ENCODE results near the gene SLC39A7.

Gene SLC39A7

DNA sequence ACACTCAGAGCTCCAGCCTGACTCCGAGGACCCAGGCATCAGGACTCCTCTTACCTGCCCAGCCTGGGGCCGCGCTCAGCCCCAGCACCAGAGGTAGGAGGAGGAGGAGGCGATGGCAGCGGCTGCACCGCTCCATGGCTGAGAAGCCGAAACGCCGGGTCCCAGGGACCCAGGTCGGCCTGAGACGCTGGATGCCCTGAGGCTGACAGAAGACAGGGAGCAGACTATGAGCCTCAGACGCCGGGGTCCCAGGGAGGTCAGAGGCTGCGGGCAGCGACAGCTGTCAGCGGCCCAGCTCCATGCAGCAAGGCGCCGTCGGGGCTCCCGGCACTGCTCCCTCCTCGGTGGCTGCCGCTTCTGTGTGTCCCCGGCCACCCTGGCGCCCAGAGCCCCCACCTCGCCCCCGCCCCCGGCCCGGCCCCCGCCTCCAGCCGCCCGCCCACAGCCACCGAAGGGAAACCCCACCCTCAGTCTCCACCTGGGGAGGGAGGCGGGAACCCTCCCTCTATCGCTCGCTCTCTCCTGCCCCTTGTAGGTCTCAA lies 8.5 kb upstream of the SLC39A7 start, which contains the start of gene COL11A2:
Gene COL11A2 (minus strand): TSS at position 363 of the 542 bp plus-strand sequence. CDS start 227 bp downstream, at position 136.
- DNase-seq, result no peak

DNA sequence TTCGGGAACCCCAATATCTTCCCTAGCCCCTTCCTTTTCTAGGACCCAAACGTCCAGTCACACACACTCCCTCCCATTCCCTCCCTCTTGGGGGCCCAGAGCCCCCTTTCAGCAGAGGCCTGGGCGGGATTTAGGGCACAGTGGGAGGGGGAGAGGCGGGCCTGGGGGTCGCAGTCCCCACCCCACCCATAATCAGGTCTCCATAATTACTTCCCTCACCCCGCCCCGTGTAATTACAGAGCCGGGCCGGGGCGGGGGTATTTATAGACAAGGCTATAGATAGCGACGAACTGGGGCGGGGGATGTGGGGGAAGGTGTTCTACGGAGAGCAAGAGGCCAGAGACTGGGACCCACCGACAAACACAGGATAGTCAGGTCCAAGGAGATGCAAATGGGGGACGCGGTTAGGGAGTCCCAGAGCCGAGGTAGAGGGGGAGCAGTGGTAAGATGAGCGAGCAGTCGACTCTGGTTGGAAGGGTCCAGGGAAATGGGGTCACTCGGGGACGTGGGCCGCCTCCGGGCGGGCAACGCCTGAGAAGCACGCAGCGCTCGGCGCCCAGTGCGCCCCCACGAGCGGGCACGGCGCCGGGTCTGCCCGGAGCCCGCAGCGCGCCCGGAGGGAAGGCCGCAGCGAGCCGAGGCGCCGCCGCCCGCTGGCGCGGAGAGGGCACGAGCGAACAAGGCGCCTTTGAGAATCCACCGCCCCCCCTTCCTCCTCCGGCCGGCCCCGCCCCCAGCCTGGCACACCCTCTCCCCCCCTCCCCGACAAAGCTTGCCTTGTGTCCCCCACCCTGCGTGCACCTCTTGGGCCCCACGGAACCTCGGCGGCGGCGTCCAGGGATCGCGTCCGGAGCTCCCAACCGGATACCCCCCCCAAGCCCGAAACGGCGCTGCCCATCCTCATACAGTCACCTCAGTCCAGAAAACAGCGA lies 7.7 kb upstream of the SLC39A7 start:
- peak in 1 of 2 donors; percentile 45 for DNase-seq

DNA sequence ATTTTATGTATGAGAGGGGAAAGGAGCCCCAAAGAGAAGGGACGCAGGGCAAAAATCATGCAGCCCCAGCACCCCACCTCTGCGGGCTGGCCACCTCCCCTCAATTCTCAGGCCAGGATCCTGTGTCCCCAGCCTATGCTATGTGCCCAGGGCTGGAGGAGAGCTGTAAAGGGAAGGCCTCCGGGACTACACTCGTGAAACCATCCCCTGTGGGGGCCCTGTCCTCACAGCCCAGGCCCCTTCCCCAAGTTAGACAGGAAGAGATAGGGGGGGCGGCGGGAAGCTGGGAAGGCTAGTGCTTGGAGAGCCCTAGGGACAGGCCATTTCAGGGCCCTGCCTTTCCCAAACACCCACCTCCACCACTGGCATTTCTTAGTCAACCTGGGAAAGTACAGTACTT lies 7.0 kb upstream of the SLC39A7 start:
- DNase-seq, result no peak

DNA sequence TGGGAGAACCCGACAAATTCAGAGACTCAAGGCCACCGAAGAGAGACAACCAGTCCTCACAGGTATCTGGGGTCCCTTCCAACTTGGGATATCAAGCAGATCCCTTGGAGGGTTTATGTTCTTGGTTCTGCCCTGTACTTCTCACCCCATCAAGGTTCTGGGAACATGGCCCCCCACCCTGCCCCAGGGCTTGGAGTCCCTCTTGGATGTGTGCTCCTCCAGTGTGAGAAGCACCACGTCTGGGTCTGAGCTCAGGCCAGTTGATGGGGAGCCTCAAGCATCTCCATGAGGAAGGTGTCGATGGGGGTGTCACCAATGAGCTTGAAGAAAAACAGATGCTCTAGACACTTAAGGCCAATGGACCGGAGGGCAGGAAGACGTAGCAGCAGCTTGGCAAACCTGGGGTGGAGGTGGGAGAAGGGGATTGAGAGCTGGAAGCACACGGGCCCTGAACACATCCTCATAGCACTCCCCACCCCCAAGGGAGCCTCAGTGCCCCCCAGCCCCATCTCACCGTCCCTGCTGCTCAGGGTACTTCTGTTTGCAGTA lies 6.2 kb upstream of the SLC39A7 start:
- DNase-seq, result no peak

DNA sequence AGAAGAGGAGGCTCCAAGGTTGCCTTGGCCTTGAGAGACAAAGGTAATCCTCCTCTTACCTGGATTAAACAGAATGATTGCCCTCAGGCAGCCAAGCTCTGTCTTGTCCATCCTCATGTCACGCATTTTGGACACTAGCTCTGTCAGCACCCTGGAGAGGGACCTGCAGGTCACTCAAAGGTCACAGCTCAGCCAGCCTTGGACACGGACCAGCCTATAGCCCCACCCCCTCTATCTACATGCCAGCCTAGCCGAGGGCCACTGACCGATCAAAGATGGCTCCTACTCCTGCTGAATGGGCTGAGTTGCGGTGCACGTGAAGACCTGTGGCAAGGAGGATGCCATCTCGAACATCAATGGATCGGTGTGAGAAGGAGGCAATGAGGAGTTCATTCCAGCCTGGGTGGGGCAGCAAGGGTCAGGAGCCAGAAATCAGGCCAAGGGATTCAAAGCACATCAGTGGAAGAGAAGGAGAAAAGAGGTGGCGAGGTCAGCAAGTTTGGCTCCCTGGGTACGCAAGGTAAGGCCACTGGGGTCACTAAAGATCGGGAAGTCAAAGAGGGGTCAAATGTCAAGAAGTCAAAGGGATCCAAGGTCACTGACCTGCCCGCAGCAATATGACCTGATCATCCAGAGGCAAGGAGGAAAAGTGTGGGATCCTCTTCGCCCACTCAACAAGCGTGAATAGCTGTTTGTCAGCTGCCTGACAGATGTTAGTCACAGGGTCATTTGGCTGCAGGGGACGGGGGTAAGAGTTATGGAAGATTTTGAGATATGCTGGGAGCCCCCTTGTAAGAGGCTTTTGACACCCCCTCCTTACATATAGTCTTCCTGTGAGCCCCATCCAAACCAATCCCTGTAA lies 5.1 kb upstream of the SLC39A7 start:
- no peak for DNase-seq

DNA sequence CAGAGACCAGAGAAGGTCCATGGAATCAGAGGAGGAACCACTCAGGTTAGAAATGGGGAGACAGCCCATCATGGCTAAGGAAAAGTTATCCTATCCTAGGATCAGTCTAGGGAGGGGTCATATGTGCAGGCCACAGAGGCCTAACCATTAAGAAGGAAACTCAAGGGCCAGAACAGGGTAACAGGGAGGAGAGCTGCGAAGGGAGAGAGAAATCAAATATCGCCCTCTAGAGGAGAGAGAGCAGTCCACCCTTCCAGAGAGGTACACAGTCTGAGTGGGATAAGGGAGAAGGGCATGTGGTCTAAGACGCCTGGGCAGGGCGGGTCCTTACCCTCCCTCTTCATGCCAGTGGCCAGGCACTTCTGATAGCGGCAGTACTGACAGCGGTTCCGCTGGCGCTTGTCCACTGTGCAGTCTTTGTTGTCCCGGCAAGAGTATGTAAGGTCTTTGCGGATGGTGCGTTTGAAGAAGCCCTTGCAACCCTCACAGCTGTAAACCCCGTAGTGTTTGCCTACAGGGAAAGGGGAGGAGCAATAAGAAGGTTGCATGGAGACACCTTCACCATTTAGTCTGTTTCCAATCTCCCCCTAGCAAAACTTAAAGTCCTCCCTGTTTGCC lies 3.1 kb upstream of the SLC39A7 start:
- DNase-seq, result no peak

DNA sequence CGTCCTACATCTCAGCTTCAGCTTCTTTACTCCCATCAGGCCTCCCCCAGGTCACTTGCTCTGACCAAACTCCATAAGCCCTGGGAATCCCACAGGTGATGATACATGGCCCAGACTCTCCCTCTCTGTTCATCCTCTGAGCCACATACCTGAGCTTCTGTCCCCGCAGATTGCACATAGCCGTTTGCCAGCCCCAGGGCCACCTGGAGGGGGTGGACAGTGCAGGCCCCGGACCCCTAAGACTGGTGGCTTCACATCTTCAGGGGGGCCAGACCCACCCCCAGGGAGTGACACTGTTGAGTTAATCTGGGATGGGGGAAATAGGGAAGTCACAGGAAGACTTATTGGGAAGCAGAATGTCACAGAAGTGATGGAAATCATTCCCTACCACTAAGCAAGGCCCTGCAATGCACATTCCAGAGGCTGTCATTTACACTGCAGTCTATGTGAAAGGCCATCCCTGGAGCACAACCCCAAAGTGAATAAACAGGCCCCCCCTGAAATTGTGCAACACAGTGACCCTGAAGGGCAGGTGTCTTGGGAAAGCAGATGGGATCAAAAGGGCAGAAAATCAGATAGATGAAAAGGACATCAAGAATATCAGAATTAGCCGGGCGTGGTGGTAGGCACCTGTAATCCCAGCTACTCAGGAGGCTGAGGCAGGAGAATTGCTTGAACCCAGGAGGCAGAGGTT lies 2.4 kb upstream of the SLC39A7 start:
- DNase-seq, result no peak

DNA sequence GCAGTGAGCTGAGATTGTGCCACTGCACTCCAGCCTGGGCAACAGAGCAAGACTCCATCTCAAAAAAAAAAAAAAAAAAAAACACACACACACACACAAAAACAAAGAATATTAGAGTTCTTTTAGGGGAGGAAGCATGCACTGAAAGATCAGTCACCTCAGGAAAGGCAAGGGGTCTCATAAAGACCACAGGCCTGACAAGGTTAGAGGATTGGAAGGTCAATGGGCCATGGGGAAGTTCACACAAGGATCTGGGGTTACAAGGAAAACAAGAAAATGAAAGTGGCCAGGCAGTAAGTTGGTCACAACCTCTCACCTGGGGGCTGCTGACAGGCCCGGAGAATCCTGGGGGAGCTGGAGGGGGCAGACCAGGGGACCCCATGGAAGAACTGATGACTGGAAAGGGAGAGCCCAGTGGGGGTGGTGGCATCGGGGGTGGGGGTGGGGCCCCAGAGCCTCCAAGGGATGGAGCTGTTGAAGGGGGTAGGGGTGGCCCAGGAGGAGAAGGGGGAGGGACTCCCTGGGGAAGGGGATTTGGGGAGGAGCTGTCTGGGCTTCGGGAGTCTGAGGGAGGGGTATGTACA lies 1.7 kb upstream of the SLC39A7 start:
- no peak for DNase-seq

DNA sequence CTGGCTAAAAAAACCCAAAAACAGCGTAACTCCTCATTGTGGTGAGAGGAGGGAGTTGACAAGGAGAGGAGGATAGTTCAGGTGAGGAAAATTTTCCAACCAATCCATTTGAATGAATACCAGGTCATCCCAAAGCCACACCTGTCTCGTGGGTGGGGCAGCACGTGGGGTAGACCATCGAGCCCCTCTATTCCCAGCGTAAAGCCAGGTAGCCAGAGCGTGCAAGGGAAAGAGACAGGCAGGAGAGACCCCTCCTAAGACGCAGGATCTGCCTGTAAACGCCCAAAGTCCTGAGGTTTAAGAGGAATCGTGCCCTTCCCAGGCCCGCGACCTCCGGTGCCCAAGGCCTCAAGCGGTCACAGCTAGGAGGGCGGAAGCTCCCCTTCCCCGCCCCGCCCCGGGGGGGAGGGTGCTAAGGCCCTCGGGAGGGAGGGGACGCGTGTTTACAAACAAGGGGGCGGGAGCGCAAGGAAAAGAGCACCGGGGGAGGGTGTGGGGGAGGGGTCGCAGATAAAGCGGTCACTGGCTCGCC lies 914 bp upstream of the SLC39A7 start:
- DNase-seq, result peak; percentile 77 to 82

DNA sequence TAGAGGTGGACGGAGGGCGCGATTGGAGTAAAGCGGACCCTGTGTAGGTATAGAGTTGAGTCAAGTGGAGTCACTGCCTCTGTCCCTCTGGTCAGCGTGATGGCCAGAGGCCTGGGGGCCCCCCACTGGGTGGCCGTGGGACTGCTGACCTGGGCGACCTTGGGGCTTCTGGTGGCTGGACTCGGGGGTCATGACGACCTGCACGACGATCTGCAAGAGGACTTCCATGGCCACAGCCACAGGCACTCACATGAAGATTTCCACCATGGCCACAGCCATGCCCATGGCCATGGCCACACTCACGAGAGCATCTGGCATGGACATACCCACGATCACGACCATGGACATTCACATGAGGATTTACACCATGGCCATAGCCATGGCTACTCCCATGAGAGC lies 479 bp downstream of the SLC39A7 start:
- no peak for DNase-seq

DNA sequence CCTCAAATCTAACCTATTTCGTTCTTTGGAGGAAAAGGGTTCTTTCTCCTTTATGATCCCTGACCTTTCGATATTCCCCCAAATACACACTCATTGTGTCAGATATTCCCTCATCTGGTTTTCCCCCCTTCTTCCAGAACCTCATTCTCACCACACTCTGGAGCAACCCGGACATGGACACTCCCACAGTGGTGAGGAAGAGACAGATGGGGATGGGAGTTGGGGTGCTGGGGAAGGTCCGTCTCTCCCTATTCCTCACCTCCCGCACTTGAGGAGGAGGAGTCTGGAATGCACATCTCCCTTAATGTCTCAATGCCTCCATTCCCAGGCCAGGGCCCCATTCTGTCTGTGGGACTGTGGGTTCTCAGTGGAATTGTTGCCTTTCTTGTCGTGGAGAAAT lies 1.3 kb downstream of the SLC39A7 start:
- DNase-seq, result no peak

DNA sequence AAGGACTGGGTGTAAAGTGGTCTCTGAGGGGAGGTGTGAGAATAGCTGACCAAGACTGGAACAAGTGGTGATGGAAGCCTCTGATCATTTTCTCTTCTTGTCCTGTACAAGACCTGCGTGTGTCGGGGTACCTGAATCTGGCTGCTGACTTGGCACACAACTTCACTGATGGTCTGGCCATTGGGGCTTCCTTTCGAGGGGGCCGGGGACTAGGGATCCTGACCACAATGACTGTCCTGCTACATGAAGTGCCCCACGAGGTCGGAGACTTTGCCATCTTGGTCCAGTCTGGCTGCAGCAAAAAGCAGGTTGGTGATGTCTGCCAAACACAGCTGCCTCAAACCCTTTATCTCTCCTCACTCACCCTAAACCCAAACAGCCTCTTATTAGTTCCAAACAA lies 2.1 kb downstream of the SLC39A7 start:
- no peak for DNase-seq

DNA sequence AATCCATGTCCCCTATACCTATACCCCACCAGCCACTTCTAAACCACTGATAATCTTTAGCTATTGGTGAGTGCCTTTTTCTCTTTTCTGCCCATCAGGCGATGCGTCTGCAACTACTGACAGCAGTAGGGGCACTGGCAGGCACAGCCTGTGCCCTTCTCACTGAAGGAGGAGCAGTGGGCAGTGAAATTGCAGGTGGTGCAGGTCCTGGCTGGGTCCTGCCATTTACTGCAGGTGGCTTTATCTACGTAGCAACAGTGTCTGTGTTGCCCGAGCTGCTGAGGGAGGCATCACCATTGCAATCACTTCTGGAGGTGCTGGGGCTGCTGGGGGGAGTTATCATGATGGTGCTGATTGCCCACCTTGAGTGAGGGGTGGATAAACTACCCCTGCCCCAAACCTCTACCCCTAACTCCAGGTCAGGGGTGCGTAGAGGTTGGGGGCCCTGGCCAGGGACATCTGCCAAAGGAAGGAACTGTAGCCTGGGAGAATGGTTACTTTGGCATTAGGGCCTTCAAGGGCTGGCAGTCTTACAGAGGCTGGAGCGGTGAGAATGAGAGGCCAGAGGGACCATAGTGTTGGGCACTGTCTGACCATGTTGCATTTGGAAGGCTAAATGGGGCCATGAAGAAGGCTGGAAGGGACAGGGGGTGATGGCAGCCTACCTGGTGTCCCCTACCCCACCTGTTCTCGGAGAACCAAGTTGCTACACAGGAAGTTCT lies 2.9 kb downstream of the SLC39A7 start:
- DNase-seq, result no peak

DNA sequence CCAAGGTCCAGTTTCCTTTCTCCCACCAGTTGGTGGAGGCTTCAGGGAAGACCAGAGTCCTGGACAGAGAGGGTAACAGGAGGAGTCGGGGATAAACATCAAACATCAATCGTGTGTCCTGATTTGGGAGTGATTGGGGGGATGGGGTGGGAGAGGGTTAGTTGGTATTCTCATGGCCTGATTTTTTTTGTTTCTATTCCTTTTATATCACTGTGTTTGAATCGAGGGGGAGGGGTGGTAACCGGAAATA lies 3.4 kb downstream of the SLC39A7 start:
- DNase-seq, result no peak

DNA sequence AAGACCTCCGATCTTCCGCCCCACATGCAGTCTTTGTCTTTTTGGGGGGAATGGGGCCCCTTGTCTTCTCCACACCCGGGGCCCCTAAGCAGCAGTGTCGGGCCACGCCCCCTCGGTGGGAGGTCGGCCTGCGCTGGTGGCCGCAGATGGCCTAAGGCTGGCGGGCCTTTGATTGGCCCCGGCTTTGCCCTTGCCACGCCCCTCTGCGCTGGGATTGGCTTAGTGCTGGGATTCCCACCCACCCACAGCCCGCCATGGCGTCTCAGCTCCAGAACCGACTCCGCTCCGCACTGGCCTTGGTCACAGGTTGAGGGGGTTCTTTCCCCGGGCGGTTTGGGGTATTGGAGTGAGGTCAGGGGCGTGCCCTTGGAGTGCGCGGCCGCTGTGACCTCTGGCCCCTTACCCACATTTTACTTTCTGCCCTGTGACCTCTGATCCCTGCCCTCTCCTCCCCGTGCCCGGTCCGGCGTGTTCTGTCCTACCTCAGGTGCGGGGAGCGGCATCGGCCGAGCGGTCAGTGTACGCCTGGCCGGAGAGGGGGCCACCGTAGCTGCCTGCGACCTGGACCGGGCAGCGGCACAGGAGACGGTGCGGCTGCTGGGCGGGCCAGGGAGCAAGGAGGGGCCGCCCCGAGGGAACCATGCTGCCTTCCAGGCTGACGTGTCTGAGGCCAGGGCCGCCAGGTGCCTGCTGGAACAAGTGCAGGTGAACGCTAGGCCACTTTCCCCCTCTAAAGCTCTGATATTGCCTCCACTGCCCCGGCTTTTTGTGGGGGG lies 3.9 kb downstream of the SLC39A7 start, which contains the start of gene HSD17B8:
Gene HSD17B8 (plus strand): TSS at position 241 of the 776 bp plus-strand sequence. CDS start 14 bp downstream, at position 255.
- DNase-seq, result peak; percentile 92 to 96

DNA sequence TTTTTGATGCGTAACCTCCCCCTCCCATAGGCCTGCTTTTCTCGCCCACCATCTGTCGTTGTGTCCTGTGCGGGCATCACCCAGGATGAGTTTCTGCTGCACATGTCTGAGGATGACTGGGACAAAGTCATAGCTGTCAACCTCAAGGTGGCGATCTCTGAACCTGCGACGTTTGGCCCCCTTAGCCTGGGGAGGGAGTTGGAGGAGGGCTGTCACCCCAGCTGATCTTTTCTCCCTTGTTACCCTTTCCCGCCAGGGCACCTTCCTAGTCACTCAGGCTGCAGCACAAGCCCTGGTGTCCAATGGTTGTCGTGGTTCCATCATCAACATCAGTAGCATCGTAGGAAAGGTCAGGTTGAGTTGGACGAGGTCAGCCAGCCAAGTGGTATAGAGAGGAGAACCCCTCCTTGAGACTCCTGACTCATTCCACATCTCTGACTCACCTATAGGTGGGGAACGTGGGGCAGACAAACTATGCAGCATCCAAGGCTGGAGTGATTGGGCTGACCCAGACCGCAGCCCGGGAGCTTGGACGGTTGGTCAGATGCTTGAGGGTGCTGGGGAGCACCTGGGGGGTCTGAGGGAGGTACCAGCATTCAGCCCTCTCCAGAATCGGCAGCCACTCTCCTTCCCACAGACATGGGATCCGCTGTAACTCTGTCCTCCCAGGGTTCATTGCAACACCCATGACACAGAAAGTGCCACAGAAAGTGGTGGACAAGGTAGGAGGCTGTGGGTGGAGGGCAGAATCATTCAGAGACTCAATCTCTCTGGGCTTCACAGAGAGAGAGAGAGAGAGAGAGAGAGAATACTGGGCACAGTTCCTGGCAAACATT lies 4.7 kb downstream of the SLC39A7 start:
- DNase-seq, result peak; percentile 50 to 51

DNA sequence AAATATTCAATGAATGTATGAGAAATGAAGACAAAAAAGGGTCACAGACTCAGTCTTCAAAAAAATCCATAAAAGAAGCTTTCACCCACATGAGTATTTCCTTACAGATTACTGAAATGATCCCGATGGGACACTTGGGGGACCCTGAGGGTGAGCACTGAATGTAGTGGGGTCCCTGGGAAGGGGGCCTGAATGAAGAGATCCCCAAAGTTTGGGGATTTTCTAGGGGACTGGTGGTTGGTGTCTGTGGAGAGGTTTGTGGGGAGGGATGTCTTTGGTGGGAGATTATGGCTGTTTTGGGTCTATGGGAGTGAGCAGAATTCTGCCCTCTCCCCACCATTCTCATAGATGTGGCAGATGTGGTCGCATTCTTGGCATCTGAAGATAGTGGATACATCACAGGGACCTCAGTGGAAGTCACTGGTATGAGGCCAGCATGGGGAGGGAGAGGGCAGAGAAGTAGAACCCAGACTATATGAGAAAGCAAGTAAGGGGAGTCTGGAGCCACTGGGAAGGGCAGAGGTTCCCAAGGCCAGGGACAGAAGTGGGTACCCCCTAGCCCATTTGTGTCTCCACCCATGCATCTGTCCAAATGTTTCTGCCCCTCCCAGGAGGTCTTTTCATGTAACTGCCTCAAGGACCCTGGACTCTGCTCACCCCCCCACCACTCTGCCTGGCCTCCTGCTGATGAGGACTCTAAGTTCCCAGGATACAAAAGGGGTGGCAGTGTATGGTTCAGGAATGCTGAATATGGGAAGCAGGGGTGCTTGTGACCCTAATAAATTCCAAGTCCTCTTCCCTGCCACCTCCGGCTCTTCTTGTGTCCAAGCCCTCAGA lies 5.6 kb downstream of the SLC39A7 start:
- DNase-seq, result no peak
